Activated naive CD4-positive, alpha-beta T cell treated with anti-CD3 and anti-CD28 coated beads, Interleukin-2, amount 50 U/mL, for 24 hours (primary cell): ENCODE results near the gene FBXO17.
"Not testable (repeated sequence)": the region's sequence is repeated elsewhere in the genome, so short reads cannot be mapped to it uniquely, and the experiment has no call there.

Source experiments
- H3K27ac Mint-ChIP-seq: one replicate; pipeline ENCODE4 v1.8.0; 2021; ENCODE audit warnings: mild to moderate bottlenecking, mixed read lengths
- H3K27me3 Mint-ChIP-seq: one replicate; pipeline ENCODE4 v1.8.0; 2021; ENCODE audit warnings: mixed read lengths
- H3K36me3 Mint-ChIP-seq: one replicate; pipeline ENCODE4 v1.8.0; 2021; ENCODE audit warnings: mixed read lengths
- H3K4me1 Mint-ChIP-seq: one replicate; pipeline ENCODE4 v1.8.0; 2021; ENCODE audit warnings: mixed read lengths
- H3K4me3 Mint-ChIP-seq: one replicate; pipeline ENCODE4 v1.8.0; 2021; ENCODE audit warnings: mild to moderate bottlenecking, mixed read lengths
- H3K9me3 Mint-ChIP-seq: one replicate; pipeline ENCODE4 v1.8.0; 2021; ENCODE audit warnings: mixed read lengths

Gene FBXO17

GRCh38 chr19:38990949-38991697 lies 15.6 kb upstream of the FBXO17 start:
- Mint-ChIP-seq H3K27me3 (peaks cover 5% of the 10 kb centered on the region), H3K36me3 (no peaks in the 10 kb centered on the region), H3K4me1 (no peaks in the 10 kb centered on the region), H3K27ac (no peak overlapping the region), H3K9me3 (no peaks in the 10 kb centered on the region), H3K4me3 (no peak overlapping the region)

GRCh38 chr19:38989614-38990013 lies 14.1 kb upstream of the FBXO17 start:
- not testable (repeated sequence) for H3K4me1 Mint-ChIP-seq, H3K27me3 Mint-ChIP-seq, H3K27ac Mint-ChIP-seq, H3K9me3 Mint-ChIP-seq, H3K4me3 Mint-ChIP-seq, H3K36me3 Mint-ChIP-seq

GRCh38 chr19:38989066-38989605 lies 13.6 kb upstream of the FBXO17 start:
- Mint-ChIP-seq H3K9me3 (no peaks in the 10 kb centered on the region), H3K36me3 (no peaks in the 10 kb centered on the region), H3K27ac (no peak overlapping the region), H3K4me3 (no peak overlapping the region), H3K4me1 (no peaks in the 10 kb centered on the region), H3K27me3 (peaks cover 5% of the 10 kb centered on the region)

GRCh38 chr19:38988627-38989026 lies 13.1 kb upstream of the FBXO17 start:
- H3K27me3 Mint-ChIP-seq, H3K9me3 Mint-ChIP-seq, H3K4me3 Mint-ChIP-seq, H3K27ac Mint-ChIP-seq, H3K36me3 Mint-ChIP-seq, H3K4me1 Mint-ChIP-seq: not testable (repeated sequence)

GRCh38 chr19:38987745-38988144 lies 12.2 kb upstream of the FBXO17 start:
- H3K27me3 Mint-ChIP-seq, H3K36me3 Mint-ChIP-seq, H3K4me1 Mint-ChIP-seq, H3K27ac Mint-ChIP-seq, H3K9me3 Mint-ChIP-seq, H3K4me3 Mint-ChIP-seq: not testable (repeated sequence)

- no peak overlapping the region for H3K4me3 Mint-ChIP-seq
- H3K36me3 Mint-ChIP-seq = no peaks in the 10 kb centered on the region
- H3K27me3 Mint-ChIP-seq = peaks cover 3% of the 10 kb centered on the region
- no peak overlapping the region for H3K27ac Mint-ChIP-seq
- H3K4me1 Mint-ChIP-seq = no peaks in the 10 kb centered on the region
- no peaks in the 10 kb centered on the region for H3K9me3 Mint-ChIP-seq
These were observed 9.7 kb upstream of the FBXO17 start for GRCh38 chr19:38985262-38985661.

- H3K4me1 Mint-ChIP-seq = peaks cover 8% of the 10 kb centered on the region
- H3K27me3 Mint-ChIP-seq = peaks cover 12% of the 10 kb centered on the region
- H3K36me3 Mint-ChIP-seq = no peaks in the 10 kb centered on the region
- H3K27ac Mint-ChIP-seq = no peak overlapping the region
- H3K9me3 Mint-ChIP-seq = no peaks in the 10 kb centered on the region
- no peak overlapping the region for H3K4me3 Mint-ChIP-seq
These were observed 5.2 kb upstream of the FBXO17 start for GRCh38 chr19:38980583-38981374.

GRCh38 chr19:38979812-38980211 lies 4.3 kb upstream of the FBXO17 start:
- peaks cover 12% of the 10 kb centered on the region for H3K4me1 Mint-ChIP-seq
- peaks cover 16% of the 10 kb centered on the region for H3K27me3 Mint-ChIP-seq
- H3K9me3 Mint-ChIP-seq = no peaks in the 10 kb centered on the region
- H3K36me3 Mint-ChIP-seq = no peaks in the 10 kb centered on the region
- H3K4me3 Mint-ChIP-seq = no peak overlapping the region
- no peak overlapping the region for H3K27ac Mint-ChIP-seq

- H3K27ac Mint-ChIP-seq = no peak overlapping the region
- peaks cover 2% of the 10 kb centered on the region for H3K36me3 Mint-ChIP-seq
- no peak overlapping the region for H3K4me3 Mint-ChIP-seq
- H3K27me3 Mint-ChIP-seq = peaks cover 21% of the 10 kb centered on the region
- peaks cover 17% of the 10 kb centered on the region for H3K4me1 Mint-ChIP-seq
- no peaks in the 10 kb centered on the region for H3K9me3 Mint-ChIP-seq
These were observed 2.8 kb upstream of the FBXO17 start for GRCh38 chr19:38978326-38978689.

- Mint-ChIP-seq H3K4me1 (peaks cover 17% of the 10 kb centered on the region), H3K36me3 (peaks cover 2% of the 10 kb centered on the region), H3K4me3 (no peak overlapping the region), H3K27me3 (peaks cover 21% of the 10 kb centered on the region), H3K27ac (no peak overlapping the region), H3K9me3 (no peaks in the 10 kb centered on the region)
These were observed 2.1 kb upstream of the FBXO17 start for GRCh38 chr19:38977445-38978325.

GRCh38 chr19:38975861-38976271 lies 324 bp upstream of the FBXO17 start:
- Mint-ChIP-seq H3K36me3 (peaks cover 2% of the 10 kb centered on the region), H3K27ac (no peak overlapping the region), H3K27me3 (peaks cover 21% of the 10 kb centered on the region), H3K4me3 (peak overlapping the region; percentile 47), H3K9me3 (no peaks in the 10 kb centered on the region), H3K4me1 (peaks cover 17% of the 10 kb centered on the region)

- H3K27ac Mint-ChIP-seq = no peak overlapping the region
- peaks cover 21% of the 10 kb centered on the region for H3K27me3 Mint-ChIP-seq
- peaks cover 17% of the 10 kb centered on the region for H3K4me1 Mint-ChIP-seq
- H3K4me3 Mint-ChIP-seq = peak overlapping the region; percentile 60
- no peaks in the 10 kb centered on the region for H3K9me3 Mint-ChIP-seq
- peaks cover 2% of the 10 kb centered on the region for H3K36me3 Mint-ChIP-seq
These were observed 823 bp downstream of the FBXO17 start for GRCh38 chr19:38974624-38975213.

GRCh38 chr19:38971672-38972071 lies 3.9 kb downstream of the FBXO17 start:
- Mint-ChIP-seq H3K27me3 (peaks cover 19% of the 10 kb centered on the region), H3K4me1 (peaks cover 17% of the 10 kb centered on the region), H3K27ac (no peak overlapping the region), H3K9me3 (no peaks in the 10 kb centered on the region), H3K36me3 (peaks cover 2% of the 10 kb centered on the region), H3K4me3 (no peak overlapping the region)

GRCh38 chr19:38970664-38971532 lies 4.6 kb downstream of the FBXO17 start:
- peaks cover 2% of the 10 kb centered on the region for H3K36me3 Mint-ChIP-seq
- peaks cover 12% of the 10 kb centered on the region for H3K27me3 Mint-ChIP-seq
- no peak overlapping the region for H3K27ac Mint-ChIP-seq
- peaks cover 10% of the 10 kb centered on the region for H3K4me1 Mint-ChIP-seq
- no peak overlapping the region for H3K4me3 Mint-ChIP-seq
- H3K9me3 Mint-ChIP-seq = no peaks in the 10 kb centered on the region
